Measurements from ENCODE around the gene TDG.

GRCh38 chr12:103962493-103962892 is 3.2 kb upstream of the TDG start:
- TF ChIP-seq CTCF (IDR thresholded peaks at IDR 0.05; ENCODE audit: poor library complexity) (no peak), EZH2 (IDR thresholded peaks at IDR 0.05; ENCODE audit: borderline replicate concordance) (no peak), EZH2phosphoT487 (IDR thresholded peaks at IDR 0.05; ENCODE audit: low read depth, severe bottlenecking, unreplicated experiment) (no peak)
